Measurements from ENCODE around the gene PGAP1. TPM values are rescaled to one million over a fixed set of nuclear protein-coding genes. Genes with fewer than 3 reads are reported as not detected.

The PGAP1 gene
- polyA plus RNA-seq, 1 of the 3 experiments (the other 2 are of a cell fraction), result 3.4 TPM

DNA sequence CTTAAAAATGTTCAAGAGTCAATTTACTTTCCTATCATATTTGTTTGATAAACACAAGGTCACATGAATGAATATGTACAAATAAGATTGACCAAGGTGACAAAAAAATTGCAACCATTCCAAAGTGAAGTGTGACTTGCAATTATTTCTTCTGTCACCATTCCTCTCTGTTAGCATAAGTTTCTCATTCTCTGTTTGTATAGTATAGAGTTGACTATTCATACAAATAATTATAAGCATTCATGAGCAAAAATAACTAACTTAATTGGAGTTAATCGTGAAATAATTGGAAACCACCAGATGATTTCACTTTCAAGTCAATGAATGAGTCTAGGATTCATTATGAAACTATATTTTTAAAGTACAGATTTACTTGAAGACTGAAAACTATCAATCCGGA is 42.1 kb downstream of the PGAP1 start:
- Histone ChIP-seq H3K36me3 (replicated peaks in 1 of 2; ENCODE audit: control insufficient read depth in 1 of 2, insufficient read depth in 2 of 2, low read length in 1 of 2) (peaks cover 55 to 75% of the 10 kb centered on the region in 2 experiments), H3K4me2 (no peak overlapping the region), H3K27me3 (ENCODE audit: insufficient read depth) (no peaks in the 10 kb centered on the region), H3F3A (replicated peaks; ENCODE audit: insufficient read depth) (no peaks in the 10 kb centered on the region), H2AFZ (ENCODE audit: low read depth) (no peak overlapping the region), H3K9ac (no peak overlapping the region), H3K9me3 (no peaks in the 10 kb centered on the region), H3K9me2 (no peaks in the 10 kb centered on the region; the same call in 1 of the 2 replicates), H3K4me3 (ENCODE audit: low read depth in 2 of 2, low read length in 1 of 2) (no peak overlapping the region), H3K4me1 (ENCODE audit: control insufficient read depth in 1 of 2, insufficient read depth in 2 of 2, low read depth in 1 of 2, low read length in 1 of 2) (no peaks in the 10 kb centered on the region), H3K79me2 (ENCODE audit: insufficient read depth) (no peaks in the 10 kb centered on the region), H4K20me1 (ENCODE audit: insufficient read depth) (no peaks in the 10 kb centered on the region), H3K27ac (ENCODE audit: low read depth in 2 of 2, low read length in 1 of 2) (no peak overlapping the region)
- POLR2A ChIA-PET, result no interaction called here
- TF ChIP-seq SIN3A (IDR thresholded peaks at IDR 0.05; ENCODE audit: borderline replicate concordance, low read depth, low read length) (no peak), FOXM1 (IDR thresholded peaks at IDR 0.05; ENCODE audit: low read depth) (no peak), RCOR1 (IDR thresholded peaks at IDR 0.05; ENCODE audit: low read length) (no peak), POLR2AphosphoS5 (IDR thresholded peaks at IDR 0.05; ENCODE audit: low read depth, low read length) (no peak), PBX3 (IDR thresholded peaks at IDR 0.05) (no peak), GABPA (IDR thresholded peaks at IDR 0.05; ENCODE audit: low read depth) (no peak), RFX5 (IDR thresholded peaks at IDR 0.05; ENCODE audit: low read length) (no peak), REST (IDR thresholded peaks at IDR 0.05; ENCODE audit: low read depth, low read length) (no peak), SMC3 (IDR thresholded peaks at IDR 0.05; ENCODE audit: low read depth, low read length) (no peak), EP300 (IDR thresholded peaks at IDR 0.05; ENCODE audit: borderline replicate concordance in 1 of 2, low read depth in 1 of 2, low read length in 1 of 2) (no peak), RXRA (IDR thresholded peaks at IDR 0.05; ENCODE audit: borderline replicate concordance, low read depth) (no peak), TCF12 (IDR thresholded peaks at IDR 0.05) (no peak), FOXJ3 (CRISPR knock-in tag; IDR thresholded peaks at IDR 0.05) (no peak), MEF2A (IDR thresholded peaks at IDR 0.05; ENCODE audit: borderline replicate concordance, low read depth) (no peak), CHD2 (IDR thresholded peaks at IDR 0.05; ENCODE audit: low read length, partially characterized antibody) (no peak), TEAD4 (IDR thresholded peaks at IDR 0.05; ENCODE audit: borderline replicate concordance, insufficient read depth) (no peak), USF2 (IDR thresholded peaks at IDR 0.05; ENCODE audit: borderline replicate concordance, low read depth, low read length) (no peak), YY1 (IDR thresholded peaks at IDR 0.05; ENCODE audit: low read depth) (no peak), MAX (IDR thresholded peaks at IDR 0.05; ENCODE audit: low read depth) (no peak), EZH2phosphoT487 (IDR thresholded peaks at IDR 0.05; ENCODE audit: borderline replicate concordance, low read depth) (no peak)
- CTCF ChIA-PET, result no interaction called here
- no peak for DNase-seq
- WGBS (ENCODE audit: low lambda C conversion rate), result 93% methylated on average over 2 of the region's 2 CpGs
